HG02610 (cell line): Measurements from ENCODE around the gene FRA10AC1.

ENCODE experiments used
- ATAC-seq: cut with Tn5 transposase; IDR thresholded peaks from one replicate; pipeline ENCODE4 v1.9.1; 2021; ENCODE audit warnings: mild to moderate bottlenecking, moderate library complexity; ENCODE audit not compliant: unreplicated experiment

Gene FRA10AC1, protein sequence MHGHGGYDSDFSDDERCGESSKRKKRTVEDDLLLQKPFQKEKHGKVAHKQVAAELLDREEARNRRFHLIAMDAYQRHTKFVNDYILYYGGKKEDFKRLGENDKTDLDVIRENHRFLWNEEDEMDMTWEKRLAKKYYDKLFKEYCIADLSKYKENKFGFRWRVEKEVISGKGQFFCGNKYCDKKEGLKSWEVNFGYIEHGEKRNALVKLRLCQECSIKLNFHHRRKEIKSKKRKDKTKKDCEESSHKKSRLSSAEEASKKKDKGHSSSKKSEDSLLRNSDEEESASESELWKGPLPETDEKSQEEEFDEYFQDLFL

GRCh38 chr10:93702210-93703001, at the start of gene FRA10AC1:
Gene FRA10AC1, minus strand, starts transcription at chr10:93702592. Its CDS starts 2,486 bp downstream, at chr10:93700106.
- peak; percentile 73 for ATAC-seq

- ATAC-seq: no peak
Observed at GRCh38 chr10:93751832-93752231, 49.4 kb upstream of the FRA10AC1 start.

- ATAC-seq: no peak
Observed at GRCh38 chr10:93751124-93751523, 48.7 kb upstream of the FRA10AC1 start.

DNA sequence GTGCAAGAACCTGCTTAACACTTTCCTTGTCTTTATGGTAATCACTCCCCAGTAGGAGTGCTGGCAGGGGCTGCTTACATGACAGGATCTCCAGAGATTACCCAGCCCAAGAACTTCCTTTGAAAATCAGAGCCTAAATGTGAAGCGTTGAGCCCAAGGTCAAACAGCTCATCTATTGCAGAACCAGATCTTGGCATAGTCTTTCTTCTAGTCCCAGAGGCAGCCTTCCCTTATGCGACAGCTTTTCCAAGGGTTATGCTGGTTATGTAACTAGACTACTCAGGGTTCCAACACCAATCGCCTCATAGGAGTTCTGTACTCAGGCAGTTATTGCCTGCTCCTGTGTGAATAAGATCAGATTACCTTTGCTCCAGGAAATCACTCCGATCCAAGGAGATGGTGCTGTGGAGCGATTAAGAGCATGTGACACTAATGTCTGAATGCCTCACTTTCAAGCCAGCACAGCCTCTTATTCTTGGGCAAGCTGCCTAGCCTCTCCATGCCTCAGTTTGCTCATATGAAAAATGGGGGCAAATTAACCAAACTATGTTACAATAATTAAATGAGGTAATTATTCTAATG, 46.9 kb upstream of the FRA10AC1 start:
- ATAC-seq: no peak

- no peak for ATAC-seq
Observed at GRCh38 chr10:93746844-93747284, 44.5 kb upstream of the FRA10AC1 start.

DNA sequence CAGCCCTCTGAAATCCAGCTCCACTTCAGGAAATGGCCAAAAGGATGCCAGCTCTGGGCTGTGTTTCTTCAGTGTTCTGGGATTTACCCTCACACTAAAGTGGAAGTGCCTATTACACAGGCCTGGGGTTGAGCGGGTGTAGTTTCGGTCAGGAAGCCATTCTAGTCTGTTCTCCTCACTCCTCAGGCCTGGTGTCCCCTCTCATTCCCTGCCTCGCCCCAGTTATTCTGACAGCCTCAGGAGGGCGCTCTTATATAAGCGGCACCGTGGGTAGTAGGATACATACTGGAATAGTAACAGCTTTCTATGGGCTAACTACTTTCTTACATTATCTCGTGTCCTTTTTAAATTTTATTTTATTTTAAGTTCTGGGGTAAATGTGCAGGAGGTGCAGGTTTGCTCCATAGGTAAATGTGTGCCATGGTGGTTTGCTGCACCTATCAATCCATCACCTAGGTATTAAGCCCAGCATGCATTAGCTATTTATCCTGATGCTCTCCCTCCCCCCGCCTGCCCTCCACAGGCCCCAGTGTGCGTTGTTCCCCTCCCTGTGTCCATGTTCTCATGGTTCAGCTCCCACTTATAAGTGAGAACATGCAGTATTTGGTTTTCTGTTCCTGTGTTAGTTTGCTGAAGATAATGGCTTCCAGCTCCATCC, 43.1 kb upstream of the FRA10AC1 start:
- ATAC-seq: no peak

GRCh38 chr10:93742633-93743349, 40.4 kb upstream of the FRA10AC1 start:
- peak; percentile 96 for ATAC-seq

DNA sequence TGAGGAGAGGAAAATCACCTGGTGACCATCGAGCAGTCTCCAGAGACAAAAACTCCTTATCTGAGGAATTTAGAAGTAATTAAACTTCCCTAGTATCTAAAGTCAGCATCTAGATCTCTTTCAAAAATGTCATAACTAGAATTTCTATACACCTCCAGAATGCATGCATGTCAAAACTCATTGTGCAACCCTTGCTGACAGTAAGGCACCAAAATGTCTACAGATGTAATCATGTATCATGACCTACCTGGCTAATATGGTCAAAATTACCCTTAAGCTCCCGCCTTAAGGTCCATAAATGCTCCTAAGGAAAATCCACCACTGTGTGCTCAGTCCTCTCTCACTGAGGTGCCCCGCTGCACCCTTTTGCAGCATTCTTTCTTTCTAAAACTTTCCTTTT, 39.0 kb upstream of the FRA10AC1 start:
- no peak for ATAC-seq

- no peak for ATAC-seq
Observed at GRCh38 chr10:93726024-93726423, 23.6 kb upstream of the FRA10AC1 start.

- ATAC-seq: no peak
Observed at GRCh38 chr10:93723153-93723552, 20.8 kb upstream of the FRA10AC1 start.

GRCh38 chr10:93722550-93722949, 20.2 kb upstream of the FRA10AC1 start:
- ATAC-seq: no peak

GRCh38 chr10:93719901-93720300, 17.5 kb upstream of the FRA10AC1 start:
- no peak for ATAC-seq

DNA sequence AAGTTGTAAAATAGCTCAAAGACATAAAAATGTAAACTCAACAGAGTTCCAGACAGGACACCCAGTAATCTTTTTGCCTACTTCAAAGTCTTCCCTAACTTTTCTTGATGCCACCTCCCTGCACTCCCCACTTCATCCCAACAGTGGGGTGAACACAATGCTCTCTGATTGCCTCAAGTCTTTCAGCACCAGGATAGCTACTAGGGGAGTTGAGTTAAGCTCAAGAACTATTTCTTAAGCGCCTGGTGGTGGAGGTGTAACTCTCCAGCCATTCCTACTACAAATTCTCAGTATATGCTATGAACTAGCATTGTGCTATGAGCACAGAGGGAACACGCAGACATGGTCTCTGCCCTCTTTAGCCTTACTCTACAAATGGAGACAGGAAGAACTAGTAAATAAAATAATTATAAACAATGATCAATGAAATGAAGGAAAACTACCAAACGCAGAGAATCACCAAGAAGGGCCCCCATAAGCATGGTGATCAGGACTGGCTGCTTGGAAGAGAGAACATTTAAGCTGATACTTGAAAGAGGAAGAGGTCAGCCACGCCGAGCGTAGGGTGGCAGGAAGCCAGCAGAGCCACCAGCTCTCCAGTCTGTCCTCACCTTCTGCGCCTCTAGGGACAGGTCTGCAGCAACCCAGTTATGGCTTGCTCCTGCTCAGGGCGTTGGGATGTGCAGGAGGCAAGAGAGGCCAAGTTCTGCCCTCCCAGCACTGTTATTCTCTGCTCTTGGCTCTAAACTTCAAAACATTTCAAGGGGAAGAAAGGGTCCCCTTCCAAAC, 16.7 kb upstream of the FRA10AC1 start:
- ATAC-seq: peak; percentile 37

DNA sequence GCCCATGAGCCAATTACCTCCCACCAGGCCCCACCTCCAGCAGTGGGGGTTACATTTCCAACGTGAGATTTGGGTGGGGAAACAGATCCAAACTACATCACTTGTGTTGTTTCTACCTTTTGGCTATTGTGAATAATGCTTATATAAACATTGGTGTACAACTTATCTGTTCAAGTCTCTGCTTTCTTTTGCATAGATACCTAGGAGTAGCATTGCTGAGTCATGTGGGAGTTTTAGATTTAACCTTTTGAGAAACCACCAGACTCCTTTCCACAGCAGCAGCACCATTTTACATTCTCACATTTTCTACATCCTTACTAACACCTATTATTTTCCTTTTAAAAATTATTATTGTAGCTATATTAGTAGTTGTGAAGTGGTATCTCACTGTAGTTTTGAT, 14.4 kb upstream of the FRA10AC1 start:
- peak; percentile 26 for ATAC-seq

GRCh38 chr10:93715345-93715744, 13.0 kb upstream of the FRA10AC1 start:
- peak; percentile 94 for ATAC-seq

DNA sequence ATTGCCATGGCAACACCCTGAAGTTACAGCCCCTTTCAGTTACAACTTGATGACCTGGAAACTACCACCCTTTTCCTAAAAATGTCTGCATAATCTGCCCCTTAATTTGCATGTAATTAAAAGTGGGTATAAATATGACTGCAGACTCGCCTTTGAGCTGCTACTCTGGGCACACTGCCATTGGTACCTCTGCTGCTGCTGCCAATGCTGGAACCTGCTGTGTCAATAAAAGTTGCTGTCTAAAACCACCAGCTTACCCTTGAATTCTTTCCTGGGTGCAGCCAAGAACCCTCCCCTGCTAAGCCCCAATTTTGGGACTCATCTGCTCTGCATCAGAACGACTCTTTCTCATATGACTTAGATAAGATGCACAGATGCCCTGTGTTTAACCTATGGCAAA, 10.2 kb upstream of the FRA10AC1 start:
- no peak for ATAC-seq

- ATAC-seq: no peak
Observed at GRCh38 chr10:93711891-93712290, 9.5 kb upstream of the FRA10AC1 start.

GRCh38 chr10:93710333-93710909, 8.0 kb upstream of the FRA10AC1 start:
- ATAC-seq: no peak

GRCh38 chr10:93707623-93708022, 5.2 kb upstream of the FRA10AC1 start:
- ATAC-seq: no peak
